HEK293T (cell line): ENCODE results near the gene HDLBP.

ENCODE experiments used
- BHLHE40 ChIP-seq: fragments of 450-650 bp; IDR thresholded peaks from 2 replicates; pipeline ENCODE4 v1.6.1; 2016; ENCODE audit warnings: mild to moderate bottlenecking, moderate library complexity, borderline replicate concordance
- ELF4 ChIP-seq: fragments of 450-650 bp; IDR thresholded peaks from 2 replicates; pipeline ENCODE4 v1.6.1; 2017; ENCODE audit warnings: antibody characterized with exemption
- FOXA1 ChIP-seq: fragments of 450-650 bp; IDR thresholded peaks from 2 replicates; pipeline ENCODE4 v1.6.1; 2016; ENCODE audit warnings: mild to moderate bottlenecking
- FOXM1 ChIP-seq: fragments of 450-650 bp; IDR thresholded peaks from 2 replicates; pipeline ENCODE4 v1.6.1; 2017; ENCODE audit warnings: mild to moderate bottlenecking, borderline replicate concordance
- HDGF ChIP-seq: fragments of 450-650 bp; IDR thresholded peaks from 2 replicates; pipeline ENCODE4 v1.6.1; 2017; ENCODE audit warnings: antibody characterized with exemption, borderline replicate concordance

DNA sequence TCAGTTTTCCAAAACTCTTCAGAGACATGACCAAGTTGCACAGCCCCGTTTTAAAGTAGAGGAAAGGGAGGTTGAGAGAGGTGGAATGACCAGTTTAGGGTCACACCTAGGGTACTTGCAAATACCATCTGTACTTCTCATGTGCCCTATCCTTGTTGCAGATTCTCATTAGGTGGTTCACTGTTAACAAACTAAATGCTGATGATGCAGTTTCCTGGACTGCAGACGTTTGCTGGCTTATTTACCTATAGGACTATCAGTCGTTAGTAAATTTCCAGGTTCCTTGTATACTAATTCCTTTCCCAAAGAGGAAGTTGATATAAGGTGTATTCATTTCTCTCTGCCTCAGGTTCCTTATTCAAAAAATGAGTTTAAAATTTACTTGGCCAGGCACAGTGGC, 42.1 kb upstream of the HDLBP start:
- TF ChIP-seq HDGF (no peak), FOXA1 (no peak), FOXM1 (no peak), ELF4 (no peak), BHLHE40 (no peak)
